Measurements from ENCODE around the gene AGAP5.

DNA sequence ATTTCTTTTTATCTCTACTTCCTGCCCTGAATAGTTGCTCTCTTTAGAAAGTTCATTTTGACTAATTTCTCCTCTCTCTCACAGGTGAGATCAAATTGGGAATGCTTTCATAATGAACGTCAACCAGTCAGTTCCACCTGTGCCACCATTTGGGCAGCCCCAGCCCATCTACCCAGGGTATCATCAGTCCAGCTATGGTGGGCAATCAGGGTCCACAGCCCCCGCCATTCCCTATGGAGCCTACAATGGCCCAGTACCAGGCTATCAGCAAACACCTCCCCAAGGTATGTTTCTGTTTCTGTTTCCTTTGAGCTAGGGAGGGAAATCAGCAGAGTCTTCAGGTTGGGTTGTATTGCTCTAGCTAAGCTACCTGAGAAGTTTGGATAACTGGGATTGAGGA is 48.8 kb upstream of the AGAP5 start:
- TF ChIP-seq, protein P1, sequence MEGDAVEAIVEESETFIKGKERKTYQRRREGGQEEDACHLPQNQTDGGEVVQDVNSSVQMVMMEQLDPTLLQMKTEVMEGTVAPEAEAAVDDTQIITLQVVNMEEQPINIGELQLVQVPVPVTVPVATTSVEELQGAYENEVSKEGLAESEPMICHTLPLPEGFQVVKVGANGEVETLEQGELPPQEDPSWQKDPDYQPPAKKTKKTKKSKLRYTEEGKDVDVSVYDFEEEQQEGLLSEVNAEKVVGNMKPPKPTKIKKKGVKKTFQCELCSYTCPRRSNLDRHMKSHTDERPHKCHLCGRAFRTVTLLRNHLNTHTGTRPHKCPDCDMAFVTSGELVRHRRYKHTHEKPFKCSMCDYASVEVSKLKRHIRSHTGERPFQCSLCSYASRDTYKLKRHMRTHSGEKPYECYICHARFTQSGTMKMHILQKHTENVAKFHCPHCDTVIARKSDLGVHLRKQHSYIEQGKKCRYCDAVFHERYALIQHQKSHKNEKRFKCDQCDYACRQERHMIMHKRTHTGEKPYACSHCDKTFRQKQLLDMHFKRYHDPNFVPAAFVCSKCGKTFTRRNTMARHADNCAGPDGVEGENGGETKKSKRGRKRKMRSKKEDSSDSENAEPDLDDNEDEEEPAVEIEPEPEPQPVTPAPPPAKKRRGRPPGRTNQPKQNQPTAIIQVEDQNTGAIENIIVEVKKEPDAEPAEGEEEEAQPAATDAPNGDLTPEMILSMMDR (IDR thresholded peaks at IDR 0.05), result no peak
- no peak for TF ChIP-seq POLR2A (IDR thresholded peaks at IDR 0.05)

Measured in testis (tissue), 2 donors.